ENCODE measurements around the gene NKX2-2. TPM values are rescaled to one million over a fixed set of nuclear protein-coding genes. Genes with fewer than 3 reads are reported as not detected.

NKX2-2 gene
- total and polyA plus RNA-seq, 2 of the 4 experiments (the other 2 are of a cell fraction) = not detected

GRCh38 chr20:21513181-21513663 is 642 bp downstream of the NKX2-2 start:
- H3K4me2 ChIP-seq (ENCODE audit: low read depth, low read length) = no peak overlapping the region; the same call in 1 of the 2 replicates
- H4K91ac ChIP-seq (ENCODE audit: insufficient read depth, low read depth, low read length) = no peak overlapping the region
- dilution Hi-C loops (cut with HindIII; ENCODE audit: low sequenced_read_pairs, unreplicated experiment) (no loop called here), in situ Hi-C loops (cut with MboI; ENCODE audit: low sequenced_read_pairs) (no loop called here), intact Hi-C loops (cut with micrococcal nuclease) (no loop called here)
- no peak overlapping the region for H3K27ac ChIP-seq (ENCODE audit: insufficient read depth, low read length)
- peak overlapping the region; percentile 61 for H2AFZ ChIP-seq (replicated peaks; ENCODE audit: low read length, poor library complexity)
- peaks cover 92% of the 10 kb centered on the region for H3K27me3 ChIP-seq (ENCODE audit: control insufficient read depth, insufficient read depth, low read length)
- no TSS peak for BruUV-seq (replicated peaks)
- no peaks in the 10 kb centered on the region for H3K9me1 ChIP-seq (ENCODE audit: insufficient read depth, low read length)
- H3K4me1 ChIP-seq (ENCODE audit: control insufficient read depth, insufficient read depth, low read length) = peaks cover 3% of the 10 kb centered on the region; the same call in 1 of the 2 replicates
- H4K8ac ChIP-seq (ENCODE audit: low read depth in 2 of 2, low read length in 2 of 2) = no peak overlapping the region
- H3K36me3 ChIP-seq (ENCODE audit: control insufficient read depth, insufficient read depth, low read length) = no peaks in the 10 kb centered on the region
- H3K18ac ChIP-seq (ENCODE audit: low read depth, low read length) = no peak overlapping the region
- H3K56ac ChIP-seq (ENCODE audit: extremely low read depth, insufficient read depth, low read length) = no peak overlapping the region
- H2BK20ac ChIP-seq (ENCODE audit: low read depth, low read length) = no peak overlapping the region
- H2AK5ac ChIP-seq (ENCODE audit: low read depth, low read length) = no peak overlapping the region
- no peak overlapping the region for H3K14ac ChIP-seq (replicated peaks; ENCODE audit: low read depth, low read length)
- DNase-seq = no peak
- 5% methylated on average over 17 of the region's 30 CpGs; no CpG with 5 or more reads in 1 of the 2 experiments for WGBS, 2 experiments (ENCODE audit: extremely low coverage in 2 of 2, insufficient read length in 1 of 2)
- H4K5ac ChIP-seq (ENCODE audit: low read depth, low read length) = no peak overlapping the region
- no peak overlapping the region for H3K4ac ChIP-seq (ENCODE audit: low read depth, low read length)
- H3K79me1 ChIP-seq (ENCODE audit: low read depth in 1 of 2, low read length in 2 of 2) = no peaks in the 10 kb centered on the region
- ChIA-PET POLR2A (ENCODE audit: unreplicated experiment) (no interaction called here), CTCF (no interaction called here)
- H3K9me3 ChIP-seq (ENCODE audit: control insufficient read depth, insufficient read depth, low read length) = 0 out of 2 replicates have a peak, but pooled peaks cover 2% of the 10 kb centered on the region
- H2BK15ac ChIP-seq (ENCODE audit: low read depth, low read length) = no peak overlapping the region
- no peak for TF ChIP-seq RAD21 (IDR thresholded peaks at IDR 0.05; ENCODE audit: low read length)
- TF ChIP-seq FOS (IDR thresholded peaks at IDR 0.05; ENCODE audit: low read depth, low read length) = no peak
- no peak for TF ChIP-seq ELK1 (IDR thresholded peaks at IDR 0.05; ENCODE audit: borderline replicate concordance, low read depth, low read length)
- TF ChIP-seq CEBPB (IDR thresholded peaks at IDR 0.05; ENCODE audit: low read depth, low read length) = no peak
- no peak for TF ChIP-seq POLR2A (IDR thresholded peaks at IDR 0.05; ENCODE audit: low read depth, low read length)
- H3K9ac ChIP-seq (ENCODE audit: low read depth, low read length) = no peak overlapping the region
- no peak overlapping the region for H2BK5ac ChIP-seq (ENCODE audit: low read depth, low read length, poor library complexity, severe bottlenecking)
- ATAC-seq (ENCODE audit: low read depth) = no peak
- no peak overlapping the region for H2BK120ac ChIP-seq (ENCODE audit: low read depth, low read length)
- H4K20me1 ChIP-seq (ENCODE audit: insufficient read depth, low read length) = no peaks in the 10 kb centered on the region
- H3K4me3 ChIP-seq (ENCODE audit: insufficient read depth, low read depth, low read length) = no peak overlapping the region
- H3K23ac ChIP-seq (ENCODE audit: low read depth, low read length) = no peak overlapping the region
- no peak overlapping the region for H2AK9ac ChIP-seq (replicated peaks; ENCODE audit: low read depth, low read length, poor library complexity)
